ENCODE measurements around the gene LOXL1.

LOXL1 gene

GRCh38 chr15:73930790-73931281 is 4.6 kb downstream of the LOXL1 start:
- no peaks in the 10 kb centered on the region for H3K79me2 ChIP-seq (ENCODE audit: insufficient read depth, low read length)
- H3K4me3 ChIP-seq (ENCODE audit: low read depth in 1 of 2, low read length in 2 of 2): no peak overlapping the region
- ATAC-seq (ENCODE audit: insufficient read depth, low read depth): no peak
- H4K20me1 ChIP-seq (ENCODE audit: insufficient read depth, low read length): no peaks in the 10 kb centered on the region
- no peaks in the 10 kb centered on the region for H3K9me3 ChIP-seq (ENCODE audit: insufficient read depth, low read length, severe bottlenecking)
- H3K4me2 ChIP-seq (ENCODE audit: insufficient read depth, low read length): no peak overlapping the region
- H3K27me3 ChIP-seq (ENCODE audit: insufficient read depth, low read length, poor library complexity): peaks cover 2% of the 10 kb centered on the region
- no peaks in the 10 kb centered on the region for H3K36me3 ChIP-seq (ENCODE audit: insufficient read depth, low read length)
- DNase-seq: no peak
- no peaks in the 10 kb centered on the region for H3K4me1 ChIP-seq (ENCODE audit: insufficient read depth, low read length)
- TF ChIP-seq CTCF (IDR thresholded peaks at IDR 0.05; ENCODE audit: borderline replicate concordance, extremely low read depth, low read length, poor library complexity, severe bottlenecking) (no peak), EZH2 (IDR thresholded peaks at IDR 0.05; ENCODE audit: borderline replicate concordance, low read depth, low read length, severe bottlenecking) (no peak)
- no peak overlapping the region for H3K9ac ChIP-seq (ENCODE audit: low read depth, low read length)
- H3K27ac ChIP-seq (ENCODE audit: low read length): no peak overlapping the region
- no peak overlapping the region for H2AFZ ChIP-seq (ENCODE audit: low read depth, low read length)

DNA sequence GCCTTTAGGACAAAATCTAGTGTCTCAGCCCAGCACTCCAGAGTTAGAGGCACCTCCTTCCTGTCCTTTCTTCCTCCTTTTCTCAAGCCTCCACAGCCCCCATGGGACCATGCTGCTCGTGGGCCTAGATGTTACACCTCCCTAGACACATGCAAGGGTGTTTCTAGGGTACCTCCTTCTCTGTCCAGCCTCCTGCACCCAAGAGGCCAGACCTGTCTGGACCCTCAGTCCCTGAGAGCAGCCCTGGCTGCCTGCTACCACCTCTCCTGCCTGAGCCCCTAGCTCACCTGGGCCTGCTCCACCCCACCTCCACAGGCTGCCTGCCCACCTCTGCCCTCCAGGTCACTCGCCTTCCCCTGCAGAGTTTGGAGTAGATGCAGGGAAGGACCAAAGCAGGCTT is 5.2 kb downstream of the LOXL1 start:
- Histone ChIP-seq H3K4me2 (ENCODE audit: insufficient read depth, low read length) (no peak overlapping the region), H3K27ac (ENCODE audit: low read length) (no peak overlapping the region), H3K9ac (ENCODE audit: low read depth, low read length) (no peak overlapping the region), H3K79me2 (ENCODE audit: insufficient read depth, low read length) (no peaks in the 10 kb centered on the region), H2AFZ (ENCODE audit: low read depth, low read length) (no peak overlapping the region), H4K20me1 (ENCODE audit: insufficient read depth, low read length) (no peaks in the 10 kb centered on the region), H3K9me3 (ENCODE audit: insufficient read depth, low read length, severe bottlenecking) (no peaks in the 10 kb centered on the region), H3K4me3 (ENCODE audit: low read depth in 1 of 2, low read length in 2 of 2) (no peak overlapping the region), H3K4me1 (ENCODE audit: insufficient read depth, low read length) (no peaks in the 10 kb centered on the region), H3K36me3 (ENCODE audit: insufficient read depth, low read length) (no peaks in the 10 kb centered on the region), H3K27me3 (ENCODE audit: insufficient read depth, low read length, poor library complexity) (peaks cover 2% of the 10 kb centered on the region)
- DNase-seq (no peak), ATAC-seq (ENCODE audit: insufficient read depth, low read depth) (no peak)
- TF ChIP-seq EZH2 (IDR thresholded peaks at IDR 0.05; ENCODE audit: borderline replicate concordance, low read depth, low read length, severe bottlenecking) (no peak), CTCF (IDR thresholded peaks at IDR 0.05; ENCODE audit: borderline replicate concordance, extremely low read depth, low read length, poor library complexity, severe bottlenecking) (no peak)

DNA sequence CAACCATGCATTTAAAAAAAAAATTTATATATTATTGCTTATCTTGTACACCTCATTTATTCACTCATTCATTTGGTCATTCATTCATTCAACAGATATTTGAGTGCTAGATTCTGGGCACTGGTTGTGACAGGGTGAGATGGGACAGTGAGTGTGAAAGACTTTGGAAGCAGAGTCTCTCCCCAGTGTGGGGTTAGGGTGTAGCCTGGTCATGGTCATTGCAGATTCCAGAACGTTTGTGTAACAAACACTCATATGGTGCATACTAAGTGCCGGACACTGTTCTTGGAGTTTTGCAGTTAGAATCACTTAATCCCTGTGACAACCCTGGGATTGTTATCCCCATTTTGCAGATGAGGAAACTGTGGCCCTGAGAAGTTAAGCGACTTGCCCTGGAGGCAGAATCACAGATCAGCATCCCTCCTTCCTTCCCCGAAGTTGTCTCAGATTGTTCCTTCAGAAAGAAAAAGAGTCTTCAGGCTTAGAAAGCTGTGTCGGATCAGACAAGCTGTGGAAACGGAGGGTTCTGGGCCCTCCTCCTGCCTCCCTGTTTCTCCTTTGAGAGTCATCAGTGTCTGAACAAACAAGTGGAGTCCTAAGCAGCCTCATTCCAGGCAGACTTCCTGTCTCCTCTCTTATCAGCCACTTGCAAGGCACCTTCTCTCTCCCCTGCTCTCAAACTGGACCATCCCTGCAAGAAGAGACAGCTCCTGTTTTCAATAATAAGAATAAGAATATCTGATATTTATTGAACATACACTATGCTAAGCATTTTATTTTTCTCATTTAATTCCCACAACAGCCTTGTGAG is 6.3 kb downstream of the LOXL1 start:
- Histone ChIP-seq H3K9me3 (ENCODE audit: insufficient read depth, low read length, severe bottlenecking) (no peaks in the 10 kb centered on the region), H3K27me3 (ENCODE audit: insufficient read depth, low read length, poor library complexity) (peaks cover 2% of the 10 kb centered on the region)
- ATAC-seq (ENCODE audit: insufficient read depth, low read depth): no peak

More for the DNA sequence above, 6.3 kb downstream of the LOXL1 start:
- DNase-seq: no peak
- Histone ChIP-seq H3K4me1 (ENCODE audit: insufficient read depth, low read length) (no peaks in the 10 kb centered on the region), H3K4me3 (ENCODE audit: low read depth in 1 of 2, low read length in 2 of 2) (no peak overlapping the region), H3K4me2 (ENCODE audit: insufficient read depth, low read length) (no peak overlapping the region), H3K27ac (ENCODE audit: low read length) (no peak overlapping the region), H2AFZ (ENCODE audit: low read depth, low read length) (no peak overlapping the region), H3K79me2 (ENCODE audit: insufficient read depth, low read length) (no peaks in the 10 kb centered on the region), H4K20me1 (ENCODE audit: insufficient read depth, low read length) (no peaks in the 10 kb centered on the region), H3K36me3 (ENCODE audit: insufficient read depth, low read length) (no peaks in the 10 kb centered on the region), H3K9ac (ENCODE audit: low read depth, low read length) (no peak overlapping the region)
- TF ChIP-seq CTCF (IDR thresholded peaks at IDR 0.05; ENCODE audit: borderline replicate concordance, extremely low read depth, low read length, poor library complexity, severe bottlenecking) (no peak), EZH2 (IDR thresholded peaks at IDR 0.05; ENCODE audit: borderline replicate concordance, low read depth, low read length, severe bottlenecking) (no peak)
